ENCODE measurements around the gene ARSK. TPM values are rescaled to one million over a fixed set of nuclear protein-coding genes. Genes with fewer than 3 reads are reported as not detected.
A peak's percentile ranks its signal among the peaks of the same experiment; 100 is the strongest.
"Not testable (repeated sequence)": the region's sequence is repeated elsewhere in the genome, so short reads cannot be mapped to it uniquely, and the experiment has no call there.

Gene ARSK
- total and polyA plus RNA-seq, 7 donors, result 0.60 to 13.3 (median 6.7) TPM

GRCh38 chr5:95644351-95645042 is 89.6 kb downstream of the ARSK start:
- Histone ChIP-seq H3K27ac (peak overlapping the region; percentile 93 to 96 (median 94)), H3K9me3 (no peaks in the 10 kb centered on the region), H3K4me1 (peaks cover 0 to 11% (median 5%) of the 10 kb centered on the region in 4 donors), H3K36me3 (no peaks in the 10 kb centered on the region), H3K27me3 (no peaks in the 10 kb centered on the region), H3K4me3 (no peak overlapping the region)
- intact Hi-C loops (cut with DNase I), result loop anchor here (1.0 to 10.0 kb wide), 8 partner anchors 86 to 960 kb away; partner anchors contain the start of genes ARSK, GLRX and RHOBTB3
- TF ChIP-seq POLR2AphosphoS5 (IDR thresholded peaks at IDR 0.05) (no peak), CTCF (IDR thresholded peaks at IDR 0.05) (peak; percentile 47 to 78 (median 64))
- 13 to 18% methylated on average over 4 of the region's 4 CpGs for WGBS, 2 donors
- DNase-seq, result peak; percentile 80

- H3K4me1 ChIP-seq, result peaks cover 0 to 11% (median 5%) of the 10 kb centered on the region in 4 donors
- 21 to 75% methylated on average over 17 of the region's 17 CpGs for WGBS, 2 donors
- not testable (repeated sequence) for H3K27me3 ChIP-seq, H3K9me3 ChIP-seq, DNase-seq, H3K36me3 ChIP-seq
- H3K4me3 ChIP-seq, result peak overlapping the region in 2 of 4 donors; percentile 57 to 60
- peak overlapping the region; percentile 93 to 96 (median 94) for H3K27ac ChIP-seq
- intact Hi-C loops (cut with DNase I), result loop anchor here (2.0 to 10.0 kb wide), 5 partner anchors 89 to 959 kb away; partner anchors contain the start of genes ARSK, ELL2 and GLRX
Observed at GRCh38 chr5:95646226-95646568, 91.3 kb downstream of the ARSK start.

GRCh38 chr5:95646569-95647431 is 91.9 kb downstream of the ARSK start, which contains the start of gene RFESD:
TSS of gene RFESD (plus strand) at chr5:95646777. CDS start at chr5:95652272, 5,495 bp downstream.
- no peaks in the 10 kb centered on the region for H3K9me3 ChIP-seq
- 1% methylated on average over 60 of the region's 60 CpGs for WGBS, 2 donors
- peak within 1 kb of the TSS; percentile 54 to 60 (median 56) for H3K4me3 ChIP-seq
- no peaks in the 10 kb centered on the region for H3K36me3 ChIP-seq
- peak; percentile 100 for DNase-seq
- intact Hi-C loops (cut with DNase I), result loop anchor here (2.0 to 10.0 kb wide), 5 partner anchors 89 to 958 kb away; partner anchors contain the start of genes ARSK, ELL2 and GLRX
- TF ChIP-seq POLR2A (IDR thresholded peaks at IDR 0.05), result peak; percentile 97
- TF ChIP-seq EP300 (IDR thresholded peaks at IDR 0.05), result peak; percentile 98 to 100 (median 98)
- peak; percentile 97 to 99 (median 99) for TF ChIP-seq POLR2AphosphoS5 (IDR thresholded peaks at IDR 0.05)
- TF ChIP-seq CTCF (IDR thresholded peaks at IDR 0.05), result no peak
- H3K27me3 ChIP-seq, result no peaks in the 10 kb centered on the region
- peaks cover 0 to 11% (median 5%) of the 10 kb centered on the region in 4 donors for H3K4me1 ChIP-seq
- peak within 1 kb of the TSS; percentile 93 to 96 (median 94) for H3K27ac ChIP-seq

- intact Hi-C loops (cut with DNase I), result loop anchor here (2.0 to 10.0 kb wide), 5 partner anchors 91 to 957 kb away; partner anchors contain the start of genes ARSK, ELL2 and GLRX
- Histone ChIP-seq H3K27ac (peak overlapping the region; percentile 93 to 96 (median 94)), H3K9me3 (no peaks in the 10 kb centered on the region), H3K27me3 (no peaks in the 10 kb centered on the region), H3K4me1 (peaks cover 0 to 11% (median 5%) of the 10 kb centered on the region in 4 donors), H3K4me3 (peak overlapping the region in 1 of 4 donors; percentile 60), H3K36me3 (peaks cover 0 to 5% (median 0%) of the 10 kb centered on the region in 4 donors)
- 77 to 79% methylated on average over 12 of the region's 12 CpGs for WGBS, 2 donors
- TF ChIP-seq EP300 (IDR thresholded peaks at IDR 0.05) (no peak), CTCF (IDR thresholded peaks at IDR 0.05) (no peak), POLR2A (IDR thresholded peaks at IDR 0.05) (no peak), POLR2AphosphoS5 (IDR thresholded peaks at IDR 0.05) (no peak)
- DNase-seq, result no peak
Observed at GRCh38 chr5:95647886-95648860, 93.3 kb downstream of the ARSK start.

Measured in sigmoid colon (tissue), 7 donors.